SK-N-SH (cell line): ENCODE data around the gene C1QTNF3. TPM values are rescaled to one million over a fixed set of nuclear protein-coding genes. Genes with fewer than 3 reads are reported as not detected.

Experiments used
- CTCF ChIA-PET: fragments of 300-600, 350-600 bp; formaldehyde crosslinking; extraction: SDS; loops from one replicate; lab custom pipeline; 2021; lab: Yijun Ruan, JAX
- POLR2A ChIA-PET: fragments of 350-600 bp; sonication (Branson Sonifier 250); formaldehyde crosslinking; extraction: SDS; loops from one replicate; lab custom pipeline; 2020; ENCODE audit warnings: antibody characterized with exemption, inconsistent platforms; lab: Yijun Ruan, JAX
- DNase-seq: peaks from one replicate; pipeline ENCODE4 v3.0.0; 2012
- H2AFZ ChIP-seq: fragments of 200-600 bp; sonication (generic); 2 replicates; pipeline ENCODE4 v1.8.1; 2016; ENCODE audit warnings: antibody characterized with exemption, mild to moderate bottlenecking, low read depth
- H3F3A ChIP-seq: fragments of 200-600 bp; sonication (generic); replicated peaks from 2 replicates; pipeline ENCODE3; 2016; ENCODE audit warnings: antibody characterized with exemption, mild to moderate bottlenecking; ENCODE audit not compliant: insufficient read depth
- H3K27ac ChIP-seq, 2 experiments: fragments of 200-500 bp in 1 of 2; fragments of 200-600 bp in 1 of 2; sonication (Bioruptor generic) in 1 of 2; sonication (generic), shearing (Covaris generic) in 1 of 2; 2 replicates each; pipeline versions ENCODE4 v1.5.1 to v1.6.1; 2014 to 2016; ENCODE audit warnings: low read depth in 2 of 2, inconsistent platforms in 1 of 2, low read length in 1 of 2, mild to moderate bottlenecking in 1 of 2, mixed read lengths in 1 of 2
- H3K27me3 ChIP-seq: fragments of 200-600 bp; sonication (generic), shearing (Covaris generic); 2 replicates; pipeline ENCODE4 v1.6.1; 2016; ENCODE audit warnings: mixed run types; ENCODE audit not compliant: insufficient read depth
- H3K36me3 ChIP-seq, 2 experiments: fragments of 200-500 bp in 1 of 2; fragments of 200-600 bp in 1 of 2; sonication (Bioruptor generic) in 1 of 2; sonication (generic) in 1 of 2; replicated peaks in 1 of 2; 2 replicates each; pipeline versions ENCODE3 to v1.5.1; 2014 to 2016; ENCODE audit warnings: low read length in 1 of 2, mild to moderate bottlenecking in 1 of 2; ENCODE audit not compliant: insufficient read depth in 2 of 2, control insufficient read depth in 1 of 2
- H3K4me1 ChIP-seq, 2 experiments: fragments of 200-500 bp in 1 of 2; fragments of 200-600 bp in 1 of 2; sonication (Bioruptor generic) in 1 of 2; sonication (generic), shearing (Covaris generic) in 1 of 2; 2 replicates each; pipeline versions ENCODE4 v1.5.1 to v1.6.1; 2014 to 2016; ENCODE audit warnings: low read depth in 1 of 2, low read length in 1 of 2, mixed run types in 1 of 2; ENCODE audit not compliant: insufficient read depth in 2 of 2, control insufficient read depth in 1 of 2
- H3K4me2 ChIP-seq: fragments of 200-600 bp; sonication (generic), shearing (Covaris generic); 2 replicates; pipeline ENCODE4 v1.6.1; 2017; ENCODE audit warnings: mixed run types
- H3K4me3 ChIP-seq, 2 experiments: fragments of 200-500 bp in 1 of 2; fragments of 200-600 bp in 1 of 2; sonication (Bioruptor generic) in 1 of 2; sonication (generic), shearing (Covaris generic) in 1 of 2; 2 replicates each; pipeline versions ENCODE4 v1.5.1 to v1.8.1; 2014 to 2016; ENCODE audit warnings: low read depth in 2 of 2, inconsistent platforms in 1 of 2, low read length in 1 of 2, mild to moderate bottlenecking in 1 of 2, mixed read lengths in 1 of 2, moderate library complexity in 1 of 2
- H3K79me2 ChIP-seq: fragments of 200-600 bp; sonication (generic); 2 replicates; pipeline ENCODE4 v1.8.1; 2017; ENCODE audit warnings: mild to moderate bottlenecking; ENCODE audit not compliant: insufficient read depth
- H3K9ac ChIP-seq: fragments of 200-600 bp; sonication (generic); 2 replicates; pipeline ENCODE4 v1.6.1; 2017; ENCODE audit warnings: mixed run types
- H3K9me2 ChIP-seq: fragments of 200-600 bp; sonication (generic); 2 replicates; pipeline ENCODE4 v1.6.1; 2017; ENCODE audit warnings: mixed run types
- H3K9me3 ChIP-seq: fragments of 200-600 bp; sonication (generic); 2 replicates; pipeline ENCODE4 v1.6.1; 2017; ENCODE audit warnings: mixed run types, mild to moderate bottlenecking, moderate library complexity
- H4K20me1 ChIP-seq: fragments of 200-600 bp; sonication (generic); 2 replicates; pipeline ENCODE4 v1.6.1; 2017; ENCODE audit warnings: mild to moderate bottlenecking, mixed run types; ENCODE audit not compliant: insufficient read depth
- CHD2 ChIP-seq: fragments of 150-350 bp; IDR thresholded peaks from 2 replicates; pipeline ENCODE4 v1.6.1; 2018; ENCODE audit warnings: low read length; ENCODE audit not compliant: partially characterized antibody
- FOSL2 ChIP-seq: IDR thresholded peaks from 2 replicates; pipeline ENCODE4 v1.4.0; 2012; ENCODE audit warnings: low read depth, mild to moderate bottlenecking, moderate library complexity, borderline replicate concordance
- GATA2 ChIP-seq: sonication (generic); formaldehyde crosslinking; IDR thresholded peaks from 2 replicates; pipeline ENCODE4 v1.5.0; 2020; ENCODE audit warnings: mild to moderate bottlenecking, missing genetic modification reagents
- IRF3 ChIP-seq: fragments of 150-350 bp; IDR thresholded peaks from 2 replicates; pipeline ENCODE4 v1.6.1; 2016; ENCODE audit warnings: mild to moderate bottlenecking, low read depth, low read length
- JUND ChIP-seq: IDR thresholded peaks from 2 replicates; pipeline ENCODE4 v1.4.0; 2012
- MAX ChIP-seq: IDR thresholded peaks from 2 replicates; pipeline ENCODE4 v1.4.0; 2012; ENCODE audit warnings: low read depth
- MEF2A ChIP-seq: IDR thresholded peaks from 2 replicates; pipeline ENCODE4 v1.4.0; 2012; ENCODE audit warnings: low read depth, borderline replicate concordance
- MXI1 ChIP-seq: IDR thresholded peaks from 2 replicates; pipeline ENCODE4 v1.6.1; 2012; ENCODE audit warnings: mild to moderate bottlenecking, low read depth, low read length, improper control_type of control experiment
- NFIC ChIP-seq: IDR thresholded peaks from 2 replicates; pipeline ENCODE4 v1.4.0; 2012; ENCODE audit warnings: borderline replicate concordance
- NRF1 ChIP-seq: IDR thresholded peaks from 2 replicates; pipeline ENCODE4 v1.6.1; 2012; ENCODE audit warnings: low read depth, mild to moderate bottlenecking, low read length
- PBX3 ChIP-seq: IDR thresholded peaks from 2 replicates; pipeline ENCODE4; 2012
- POLR2AphosphoS5 ChIP-seq: IDR thresholded peaks from 2 replicates; pipeline ENCODE4 v1.6.1; 2012; ENCODE audit warnings: low read depth, low read length
- RAD21 ChIP-seq: IDR thresholded peaks from 2 replicates; pipeline ENCODE4 v1.6.1; 2012; ENCODE audit warnings: mild to moderate bottlenecking, low read length
- RCOR1 ChIP-seq: fragments of 150-350 bp; IDR thresholded peaks from 2 replicates; pipeline ENCODE4 v1.6.1; 2017; ENCODE audit warnings: antibody characterized with exemption, low read length
- REST ChIP-seq: IDR thresholded peaks from 2 replicates; pipeline ENCODE4 v1.6.1; 2012; ENCODE audit warnings: mild to moderate bottlenecking, low read depth, low read length, moderate library complexity
- USF1 ChIP-seq: IDR thresholded peaks from 2 replicates; pipeline ENCODE4 v1.4.0; 2012; ENCODE audit warnings: low read depth, borderline replicate concordance
- USF2 ChIP-seq: fragments of 150-350 bp; IDR thresholded peaks from 2 replicates; pipeline ENCODE4 v1.6.1; 2017; ENCODE audit warnings: antibody characterized with exemption, low read length, low read depth, borderline replicate concordance
- ZBTB33 ChIP-seq: IDR thresholded peaks from 2 replicates; pipeline ENCODE4 v1.4.0; 2012; ENCODE audit warnings: low read depth, borderline replicate concordance
- WGBS: methylation state at CpG from one replicate; pipeline ENCODE4 v1.1.6; 2017; ENCODE audit warnings: low lambda C conversion rate; 5-methylcytosine and 5-hydroxymethylcytosine counted together
- polyA plus RNA-seq, 3 experiments: library from polyadenylated mRNA; depleted of rRNA; stranded (reverse); fragments of >200 nt; gene quantifications; 2 replicates each; pipeline ENCODE4 v1.2.3, GENCODE V29; 2012

Gene C1QTNF3
- polyA plus RNA-seq, 1 of the 3 experiments (the other 2 are of a cell fraction), result 1.5 TPM

- Histone ChIP-seq H3K9ac (no peak overlapping the region), H4K20me1 (no peaks in the 10 kb centered on the region), H3K9me2 (no peaks in the 10 kb centered on the region), H3K4me3 (no peak overlapping the region), H2AFZ (no peak overlapping the region), H3K4me1 (no peaks in the 10 kb centered on the region), H3K4me2 (no peak overlapping the region), H3K79me2 (no peaks in the 10 kb centered on the region), H3K9me3 (no peaks in the 10 kb centered on the region), H3K36me3 (no peaks in the 10 kb centered on the region), H3K27ac (no peak overlapping the region), H3K27me3 (no peaks in the 10 kb centered on the region), H3F3A (no peaks in the 10 kb centered on the region)
- TF ChIP-seq GATA2 (no peak), MXI1 (no peak), RAD21 (no peak), USF1 (no peak)
- ChIA-PET POLR2A (no interaction called here), CTCF (no interaction called here)
- DNase-seq, result no peak
- 63% methylated on average over 3 of the region's 3 CpGs for WGBS
These were observed 19.4 kb upstream of the C1QTNF3 start for GRCh38 chr5:34062419-34062818.

- Histone ChIP-seq H3K9ac (no peak overlapping the region), H3K4me3 (no peak overlapping the region), H2AFZ (no peak overlapping the region), H3K9me2 (no peaks in the 10 kb centered on the region), H3K4me1 (no peaks in the 10 kb centered on the region), H3F3A (no peaks in the 10 kb centered on the region), H3K36me3 (no peaks in the 10 kb centered on the region), H3K9me3 (no peaks in the 10 kb centered on the region), H3K4me2 (no peak overlapping the region), H3K79me2 (no peaks in the 10 kb centered on the region), H4K20me1 (no peaks in the 10 kb centered on the region), H3K27ac (no peak overlapping the region), H3K27me3 (no peaks in the 10 kb centered on the region)
- ChIA-PET POLR2A (no interaction called here), CTCF (no interaction called here)
- DNase-seq, result no peak
- TF ChIP-seq MAX (no peak), ZBTB33 (no peak), PBX3 (no peak), RCOR1 (no peak), USF2 (no peak), MXI1 (no peak), USF1 (no peak), IRF3 (no peak), CHD2 (no peak), FOSL2 (no peak), NRF1 (no peak), MEF2A (no peak), REST (no peak), POLR2AphosphoS5 (no peak), JUND (no peak), NFIC (no peak)
These were observed 19.0 kb upstream of the C1QTNF3 start for GRCh38 chr5:34061993-34062392.
